ENCODE data around the gene ABCB9.

- TF ChIP-seq CTCF (IDR thresholded peaks at IDR 0.05), result no peak
- no peak for TF ChIP-seq POLR2AphosphoS5 (IDR thresholded peaks at IDR 0.05)
- no peak for TF ChIP-seq POLR2A (IDR thresholded peaks at IDR 0.05)
- TF ChIP-seq EP300 (IDR thresholded peaks at IDR 0.05), result no peak
These were observed 40.7 kb upstream of the ABCB9 start for GRCh38 chr12:123006977-123007376.

Measured in suprapubic skin (tissue), 4 donors.